Ascending aorta (tissue), 2 donors: ENCODE results near the gene SDK1. TPM values are rescaled to one million over a fixed set of nuclear protein-coding genes. Genes with fewer than 3 reads are reported as not detected.

ENCODE experiments used
- DNase-seq, 2 donors: peaks; one replicate each; pipeline ENCODE4 v3.0.0-alpha.2; 2019; ENCODE audit warnings: low spot score in 2 of 2
- H3K27ac ChIP-seq, 2 donors: fragments of 200-600 bp; sonication (generic); one replicate each; pipeline ENCODE4 v1.5.1; 2016 to 2017; ENCODE audit warnings: mild to moderate bottlenecking in 1 of 2
- H3K27me3 ChIP-seq: fragments of 200-600 bp; sonication (generic); one replicate; pipeline ENCODE4 v1.5.1; 2017
- H3K36me3 ChIP-seq, 2 donors: fragments of 200-600 bp; sonication (generic); one replicate each; pipeline ENCODE4 v1.5.1; 2016
- H3K4me1 ChIP-seq, 2 donors: fragments of 200-600 bp; sonication (generic); one replicate each; pipeline ENCODE4 v1.5.1; 2016 to 2017; ENCODE audit warnings: mild to moderate bottlenecking in 1 of 2
- H3K4me3 ChIP-seq, 2 donors: fragments of 200-600 bp; sonication (generic); one replicate each; pipeline ENCODE4 v1.5.1; 2016 to 2017; ENCODE audit warnings: mild to moderate bottlenecking in 1 of 2
- H3K9me3 ChIP-seq, 2 donors: fragments of 200-600 bp; sonication (generic); one replicate each; pipeline ENCODE4 v1.5.1; 2016
- intact Hi-C: fragments of 100-400 bp; cut with DNase I; formaldehyde crosslinking; loops from one replicate; pipeline ENCODE4 v1.15.1; 2023
- total RNA-seq: library from RNA; depleted of rRNA; stranded (reverse); fragments of >200 nt; gene quantifications from one replicate; pipeline ENCODE4 v1.1.0, GENCODE V29; 2016
- TF ChIP-seq, protein P1 (sequence below), 3 experiments: fragments of 200-600 bp in 2 of 3; fragments of 450-650 bp in 1 of 3; sonication (generic) in 2 of 3; IDR thresholded peaks; one replicate each; pipeline ENCODE4 v1.5.1; 2016 to 2019; ENCODE audit warnings: antibody characterized with exemption in 3 of 3, mild to moderate bottlenecking in 1 of 3, moderate library complexity in 1 of 3

SDK1 gene
- total RNA-seq, 1 donor from 2014 or later = 13.3 TPM

GRCh38 chr7:3943779-3944520 is 642.9 kb downstream of the SDK1 start:
- intact Hi-C loops = no loop called here
- no peak overlapping the region for H3K4me3 ChIP-seq

GRCh38 chr7:3949242-3949640 is 648.2 kb downstream of the SDK1 start:
- intact Hi-C loops = no loop called here
- TF ChIP-seq, protein P1, sequence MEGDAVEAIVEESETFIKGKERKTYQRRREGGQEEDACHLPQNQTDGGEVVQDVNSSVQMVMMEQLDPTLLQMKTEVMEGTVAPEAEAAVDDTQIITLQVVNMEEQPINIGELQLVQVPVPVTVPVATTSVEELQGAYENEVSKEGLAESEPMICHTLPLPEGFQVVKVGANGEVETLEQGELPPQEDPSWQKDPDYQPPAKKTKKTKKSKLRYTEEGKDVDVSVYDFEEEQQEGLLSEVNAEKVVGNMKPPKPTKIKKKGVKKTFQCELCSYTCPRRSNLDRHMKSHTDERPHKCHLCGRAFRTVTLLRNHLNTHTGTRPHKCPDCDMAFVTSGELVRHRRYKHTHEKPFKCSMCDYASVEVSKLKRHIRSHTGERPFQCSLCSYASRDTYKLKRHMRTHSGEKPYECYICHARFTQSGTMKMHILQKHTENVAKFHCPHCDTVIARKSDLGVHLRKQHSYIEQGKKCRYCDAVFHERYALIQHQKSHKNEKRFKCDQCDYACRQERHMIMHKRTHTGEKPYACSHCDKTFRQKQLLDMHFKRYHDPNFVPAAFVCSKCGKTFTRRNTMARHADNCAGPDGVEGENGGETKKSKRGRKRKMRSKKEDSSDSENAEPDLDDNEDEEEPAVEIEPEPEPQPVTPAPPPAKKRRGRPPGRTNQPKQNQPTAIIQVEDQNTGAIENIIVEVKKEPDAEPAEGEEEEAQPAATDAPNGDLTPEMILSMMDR (IDR thresholded peaks at IDR 0.05) = no peak

More at GRCh38 chr7:3943779-3944520, 642.9 kb downstream of the SDK1 start:
- H3K36me3 ChIP-seq = no peaks in the 10 kb centered on the region
- TF ChIP-seq, protein P1 (IDR thresholded peaks at IDR 0.05) = no peak
- peaks cover 0 to 11% of the 10 kb centered on the region in 2 donors for H3K9me3 ChIP-seq
- no peak overlapping the region for H3K27ac ChIP-seq
- no peak for DNase-seq
- H3K4me1 ChIP-seq = peaks cover 6 to 8% of the 10 kb centered on the region in 2 donors
- H3K27me3 ChIP-seq = no peaks in the 10 kb centered on the region

DNA sequence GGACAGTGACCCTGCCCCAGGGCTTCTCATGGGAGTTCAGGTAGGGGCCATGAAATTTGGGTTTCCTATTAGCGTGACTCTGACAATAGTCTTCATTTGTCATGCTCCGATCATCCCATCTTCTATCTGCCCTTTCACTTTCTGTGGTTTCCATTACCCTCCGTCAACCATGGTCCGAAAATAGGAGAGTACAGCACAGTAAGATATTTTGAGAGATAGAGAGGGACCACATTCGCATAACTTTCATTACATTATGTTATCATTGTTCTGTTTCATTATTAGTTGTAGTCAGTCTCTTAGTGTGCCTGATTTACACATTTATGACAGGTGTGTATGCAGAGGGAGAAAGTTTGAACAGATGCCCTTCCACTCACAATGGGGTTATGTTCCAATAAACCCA is 649.2 kb downstream of the SDK1 start:
- no peaks in the 10 kb centered on the region for H3K27me3 ChIP-seq
- peaks cover 0 to 5% of the 10 kb centered on the region in 2 donors for H3K4me1 ChIP-seq
- TF ChIP-seq, protein P1 (IDR thresholded peaks at IDR 0.05) = no peak
- H3K4me3 ChIP-seq = no peak overlapping the region
- H3K36me3 ChIP-seq = peaks cover 9 to 12% of the 10 kb centered on the region in 2 donors
- no peak overlapping the region for H3K27ac ChIP-seq
- no peak for DNase-seq
- H3K9me3 ChIP-seq = peaks cover 0 to 4% of the 10 kb centered on the region in 2 donors
- intact Hi-C loops = no loop called here

More at GRCh38 chr7:3949242-3949640, 648.2 kb downstream of the SDK1 start:
- Histone ChIP-seq H3K27ac (no peak overlapping the region), H3K27me3 (no peaks in the 10 kb centered on the region), H3K36me3 (peaks cover 9 to 12% of the 10 kb centered on the region in 2 donors), H3K9me3 (peaks cover 0 to 11% of the 10 kb centered on the region in 2 donors), H3K4me1 (peaks cover 0 to 5% of the 10 kb centered on the region in 2 donors), H3K4me3 (peak overlapping the region in 1 of 2 donors; percentile 43)
- peak in 1 of 2 donors; percentile 61 for DNase-seq

DNA sequence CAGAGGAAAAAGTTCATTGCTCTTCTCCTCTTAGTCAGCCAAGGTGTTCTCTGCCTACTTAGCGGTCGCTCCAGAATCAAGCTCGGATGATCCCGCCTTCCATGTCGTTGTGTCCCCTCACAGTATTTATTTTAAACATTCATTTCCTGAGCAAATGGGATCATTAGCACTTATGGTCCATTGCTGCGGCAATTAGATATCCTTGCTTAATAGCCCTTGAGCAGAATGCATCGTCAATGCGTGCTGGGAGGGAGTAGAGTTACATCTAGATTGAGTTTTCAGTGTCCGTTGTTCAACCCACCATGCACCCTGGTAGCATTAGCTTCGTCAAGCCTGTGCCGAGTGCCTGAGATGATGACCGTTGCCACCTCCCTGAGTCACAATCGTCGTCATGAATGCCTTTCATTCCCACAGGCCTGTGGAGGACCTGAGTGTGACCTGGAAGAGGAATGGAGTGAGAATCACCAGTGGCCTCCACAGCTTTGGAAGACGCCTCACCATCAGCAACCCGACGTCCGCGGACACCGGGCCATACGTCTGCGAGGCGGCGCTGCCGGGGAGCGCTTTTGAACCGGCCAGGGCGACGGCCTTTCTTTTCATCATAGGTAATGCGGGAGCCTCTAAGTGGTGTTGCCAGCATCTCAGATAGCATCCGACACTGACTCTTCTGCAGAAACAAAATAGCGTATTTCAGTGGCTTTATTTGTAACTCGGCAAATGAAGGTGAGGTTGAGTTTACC is 650.4 kb downstream of the SDK1 start:
- intact Hi-C loops = no loop called here
- Histone ChIP-seq H3K27ac (no peak overlapping the region), H3K9me3 (no peaks in the 10 kb centered on the region), H3K27me3 (no peaks in the 10 kb centered on the region), H3K4me1 (peaks cover 0 to 5% of the 10 kb centered on the region in 2 donors), H3K36me3 (peaks cover 9 to 12% of the 10 kb centered on the region in 2 donors), H3K4me3 (no peak overlapping the region)
- TF ChIP-seq, protein P1 (IDR thresholded peaks at IDR 0.05) = no peak
- DNase-seq = peak in 1 of 2 donors; percentile 22

GRCh38 chr7:3953133-3953532 is 652.1 kb downstream of the SDK1 start:
- TF ChIP-seq, protein P1 (IDR thresholded peaks at IDR 0.05) = no peak
- no peaks in the 10 kb centered on the region for H3K9me3 ChIP-seq
- intact Hi-C loops = no loop called here
- no peak overlapping the region for H3K27ac ChIP-seq
- DNase-seq = peak in 1 of 2 donors; percentile 12
- H3K4me1 ChIP-seq = peaks cover 0 to 5% of the 10 kb centered on the region in 2 donors
- H3K27me3 ChIP-seq = no peaks in the 10 kb centered on the region
- peaks cover 9 to 12% of the 10 kb centered on the region in 2 donors for H3K36me3 ChIP-seq
- H3K4me3 ChIP-seq = no peak overlapping the region
